ENCODE data around the gene DHRS12.

DHRS12 gene

DNA sequence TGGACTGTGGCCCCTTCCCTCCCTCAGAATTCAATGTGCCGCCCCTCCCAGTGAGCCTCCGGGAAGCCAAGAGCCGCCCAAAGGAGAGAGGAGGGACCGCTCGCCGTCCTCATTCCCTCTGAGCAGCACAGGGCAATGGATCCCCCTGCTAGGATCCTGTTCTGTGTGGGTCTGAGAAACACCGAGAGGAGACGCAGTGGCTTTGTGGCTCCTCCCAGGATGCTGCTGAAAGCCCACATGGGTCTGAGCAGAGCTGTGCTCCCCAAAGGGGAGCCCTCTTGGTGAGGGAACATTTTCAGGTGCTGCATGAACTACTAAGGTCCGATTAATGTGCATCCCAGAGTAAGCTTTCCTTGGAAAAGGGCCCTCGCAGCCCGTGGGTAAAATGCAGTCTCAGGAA is 30.4 kb downstream of the DHRS12 start:
- no peak overlapping the region for H3K4ac ChIP-seq (ENCODE audit: low read length)
- no peak overlapping the region for H4K8ac ChIP-seq (ENCODE audit: low read depth, low read length)
- H2BK15ac ChIP-seq (ENCODE audit: low read length): no peak overlapping the region
- H3K4me3 ChIP-seq (ENCODE audit: low read length in 2 of 2): no peak overlapping the region
- no peak overlapping the region for H2AK5ac ChIP-seq (ENCODE audit: low read depth, low read length)
- H2AFZ ChIP-seq (ENCODE audit: low read length): no peak overlapping the region
- no peaks in the 10 kb centered on the region for H3K36me3 ChIP-seq (replicated peaks in 1 of 2; ENCODE audit: control insufficient read depth in 2 of 2, insufficient read depth in 2 of 2, low read length in 2 of 2)
- WGBS, 2 donors (ENCODE audit: extremely low coverage in 2 of 2, insufficient read length in 2 of 2, insufficient replicate concordance in 1 of 2): no CpG with 5 or more reads among the region's 11 CpGs
- H2BK12ac ChIP-seq (ENCODE audit: low read length): no peak overlapping the region
- no peaks in the 10 kb centered on the region for H3K79me1 ChIP-seq (ENCODE audit: low read depth, low read length)
- no peak overlapping the region for H3K27ac ChIP-seq (replicated peaks; ENCODE audit: low read length)
- H2BK120ac ChIP-seq (ENCODE audit: low read depth, low read length): no peak overlapping the region
- H3K9me3 ChIP-seq (replicated peaks in 1 of 2; ENCODE audit: control insufficient read depth in 2 of 2, insufficient read depth in 1 of 2, low read depth in 1 of 2, low read length in 2 of 2): no peaks in the 10 kb centered on the region
- DNase-seq (ENCODE audit: low spot score): no peak
- no peak overlapping the region for H3K18ac ChIP-seq (ENCODE audit: low read length)
- H3K23ac ChIP-seq (ENCODE audit: low read depth, low read length, poor library complexity): no peak overlapping the region
- H3K4me2 ChIP-seq (ENCODE audit: insufficient read depth, low read length, poor library complexity, severe bottlenecking): no peak overlapping the region
- H3K27me3 ChIP-seq (ENCODE audit: control insufficient read depth in 3 of 3, insufficient read depth in 3 of 3, low read depth in 1 of 3, low read length in 3 of 3): no peaks in the 10 kb centered on the region
- H3K9ac ChIP-seq (ENCODE audit: low read depth, low read length, poor library complexity): no peak overlapping the region
- peaks cover 0 to 8% of the 10 kb centered on the region in 2 donors for H3K4me1 ChIP-seq (ENCODE audit: control insufficient read depth in 2 of 2, insufficient read depth in 1 of 2, low read depth in 1 of 2, low read length in 2 of 2)
- H2BK5ac ChIP-seq (ENCODE audit: low read length): no peak overlapping the region
- no peak overlapping the region for H3K14ac ChIP-seq (ENCODE audit: low read length)
- no peak overlapping the region for H4K91ac ChIP-seq (ENCODE audit: low read depth, low read length, poor library complexity)

DNA sequence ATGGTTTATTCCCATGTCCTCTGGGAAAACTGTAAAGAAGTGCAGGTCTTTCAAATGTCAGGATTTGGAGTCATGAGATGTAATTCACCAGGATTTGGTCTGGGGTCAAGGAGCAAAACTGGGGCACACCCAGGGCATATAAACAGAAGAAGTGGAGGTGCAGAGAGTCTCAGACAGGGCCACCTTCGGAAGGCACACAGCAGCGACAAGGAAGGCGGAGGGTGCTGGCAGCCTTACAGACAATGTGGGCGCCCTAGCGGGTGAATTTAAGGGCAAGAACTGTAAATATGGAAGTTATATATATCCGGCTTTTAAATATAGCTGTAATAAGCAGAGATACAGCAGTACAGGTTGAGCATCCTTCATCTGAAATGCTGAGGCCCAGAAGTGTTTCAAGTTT is 31.2 kb downstream of the DHRS12 start:
- no peak overlapping the region for H2BK5ac ChIP-seq (ENCODE audit: low read length)
- H3K4me1 ChIP-seq (ENCODE audit: control insufficient read depth in 2 of 2, insufficient read depth in 1 of 2, low read depth in 1 of 2, low read length in 2 of 2): peaks cover under 1 to 3% of the 10 kb centered on the region in 2 donors
- no peak overlapping the region for H3K14ac ChIP-seq (ENCODE audit: low read length)
- H3K27me3 ChIP-seq (ENCODE audit: control insufficient read depth in 3 of 3, insufficient read depth in 3 of 3, low read depth in 1 of 3, low read length in 3 of 3): no peaks in the 10 kb centered on the region
- no peak overlapping the region for H3K9ac ChIP-seq (ENCODE audit: low read depth, low read length, poor library complexity)
- no peak overlapping the region for H2AK5ac ChIP-seq (ENCODE audit: low read depth, low read length)
- H2BK12ac ChIP-seq (ENCODE audit: low read length): no peak overlapping the region
- H4K8ac ChIP-seq (ENCODE audit: low read depth, low read length): no peak overlapping the region
- H3K9me3 ChIP-seq (replicated peaks in 1 of 2; ENCODE audit: control insufficient read depth in 2 of 2, insufficient read depth in 1 of 2, low read depth in 1 of 2, low read length in 2 of 2): no peaks in the 10 kb centered on the region
- H2AFZ ChIP-seq (ENCODE audit: low read length): no peak overlapping the region
- H3K79me1 ChIP-seq (ENCODE audit: low read depth, low read length): no peaks in the 10 kb centered on the region
- H3K4me2 ChIP-seq (ENCODE audit: insufficient read depth, low read length, poor library complexity, severe bottlenecking): no peak overlapping the region
- H3K18ac ChIP-seq (ENCODE audit: low read length): no peak overlapping the region
- no peak overlapping the region for H3K27ac ChIP-seq (replicated peaks; ENCODE audit: low read length)
- WGBS, 2 donors (ENCODE audit: extremely low coverage in 2 of 2, insufficient read length in 2 of 2, insufficient replicate concordance in 1 of 2): no CpG with 5 or more reads among the region's 6 CpGs
- no peak overlapping the region for H2BK120ac ChIP-seq (ENCODE audit: low read depth, low read length)
- no peak overlapping the region for H3K23ac ChIP-seq (ENCODE audit: low read depth, low read length, poor library complexity)
- no peak overlapping the region for H2BK15ac ChIP-seq (ENCODE audit: low read length)
- H4K91ac ChIP-seq (ENCODE audit: low read depth, low read length, poor library complexity): no peak overlapping the region
- no peaks in the 10 kb centered on the region for H3K36me3 ChIP-seq (replicated peaks in 1 of 2; ENCODE audit: control insufficient read depth in 2 of 2, insufficient read depth in 2 of 2, low read length in 2 of 2)
- DNase-seq (ENCODE audit: low spot score): no peak
- no peak overlapping the region for H3K4ac ChIP-seq (ENCODE audit: low read length)
- no peak overlapping the region for H3K4me3 ChIP-seq (ENCODE audit: low read length in 2 of 2)

DNA sequence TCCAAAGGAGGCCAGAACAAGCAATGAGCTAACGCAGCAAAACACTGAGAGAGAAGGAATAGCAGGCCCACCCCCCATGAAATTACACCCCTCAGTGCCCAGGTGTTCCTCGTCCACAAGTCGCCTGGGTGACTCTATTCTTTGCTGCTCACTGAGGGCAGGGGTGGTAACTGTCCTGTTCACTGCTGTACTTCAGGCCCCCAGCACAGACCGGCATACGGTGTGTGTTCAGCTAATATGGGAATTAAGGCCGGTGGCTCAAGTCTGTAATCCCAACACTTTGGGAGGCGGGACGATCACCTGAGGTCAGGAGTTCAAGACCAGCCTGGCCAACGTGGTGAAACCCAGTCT is 31.9 kb downstream of the DHRS12 start:
- peaks cover 0 to 3% of the 10 kb centered on the region in 2 donors for H3K4me1 ChIP-seq (ENCODE audit: control insufficient read depth in 2 of 2, insufficient read depth in 1 of 2, low read depth in 1 of 2, low read length in 2 of 2)
- H2BK120ac ChIP-seq (ENCODE audit: low read depth, low read length): no peak overlapping the region
- H4K8ac ChIP-seq (ENCODE audit: low read depth, low read length): no peak overlapping the region
- H2BK5ac ChIP-seq (ENCODE audit: low read length): no peak overlapping the region
- no peaks in the 10 kb centered on the region for H3K9me3 ChIP-seq (replicated peaks in 1 of 2; ENCODE audit: control insufficient read depth in 2 of 2, insufficient read depth in 1 of 2, low read depth in 1 of 2, low read length in 2 of 2)
- H3K18ac ChIP-seq (ENCODE audit: low read length): no peak overlapping the region
- no peak overlapping the region for H2BK12ac ChIP-seq (ENCODE audit: low read length)
- no peak overlapping the region for H3K4ac ChIP-seq (ENCODE audit: low read length)
- H3K23ac ChIP-seq (ENCODE audit: low read depth, low read length, poor library complexity): no peak overlapping the region
- peaks cover 0 to 2% of the 10 kb centered on the region in 2 donors for H3K36me3 ChIP-seq (replicated peaks in 1 of 2; ENCODE audit: control insufficient read depth in 2 of 2, insufficient read depth in 2 of 2, low read length in 2 of 2)
- no peaks in the 10 kb centered on the region for H3K79me1 ChIP-seq (ENCODE audit: low read depth, low read length)
- H3K27ac ChIP-seq (replicated peaks; ENCODE audit: low read length): no peak overlapping the region
- no peak overlapping the region for H4K91ac ChIP-seq (ENCODE audit: low read depth, low read length, poor library complexity)
- H3K9ac ChIP-seq (ENCODE audit: low read depth, low read length, poor library complexity): no peak overlapping the region
- no peak overlapping the region for H3K4me3 ChIP-seq (ENCODE audit: low read length in 2 of 2)
- no peak for DNase-seq (ENCODE audit: low spot score)
- no CpG with 5 or more reads among the region's 9 CpGs for WGBS, 2 donors (ENCODE audit: extremely low coverage in 2 of 2, insufficient read length in 2 of 2, insufficient replicate concordance in 1 of 2)
- no peak overlapping the region for H2AK5ac ChIP-seq (ENCODE audit: low read depth, low read length)
- no peak overlapping the region for H2AFZ ChIP-seq (ENCODE audit: low read length)
- no peaks in the 10 kb centered on the region for H3K27me3 ChIP-seq (ENCODE audit: control insufficient read depth in 3 of 3, insufficient read depth in 3 of 3, low read depth in 1 of 3, low read length in 3 of 3)
- no peak overlapping the region for H3K4me2 ChIP-seq (ENCODE audit: insufficient read depth, low read length, poor library complexity, severe bottlenecking)
- H2BK15ac ChIP-seq (ENCODE audit: low read length): no peak overlapping the region
- H3K14ac ChIP-seq (ENCODE audit: low read length): no peak overlapping the region

DNA sequence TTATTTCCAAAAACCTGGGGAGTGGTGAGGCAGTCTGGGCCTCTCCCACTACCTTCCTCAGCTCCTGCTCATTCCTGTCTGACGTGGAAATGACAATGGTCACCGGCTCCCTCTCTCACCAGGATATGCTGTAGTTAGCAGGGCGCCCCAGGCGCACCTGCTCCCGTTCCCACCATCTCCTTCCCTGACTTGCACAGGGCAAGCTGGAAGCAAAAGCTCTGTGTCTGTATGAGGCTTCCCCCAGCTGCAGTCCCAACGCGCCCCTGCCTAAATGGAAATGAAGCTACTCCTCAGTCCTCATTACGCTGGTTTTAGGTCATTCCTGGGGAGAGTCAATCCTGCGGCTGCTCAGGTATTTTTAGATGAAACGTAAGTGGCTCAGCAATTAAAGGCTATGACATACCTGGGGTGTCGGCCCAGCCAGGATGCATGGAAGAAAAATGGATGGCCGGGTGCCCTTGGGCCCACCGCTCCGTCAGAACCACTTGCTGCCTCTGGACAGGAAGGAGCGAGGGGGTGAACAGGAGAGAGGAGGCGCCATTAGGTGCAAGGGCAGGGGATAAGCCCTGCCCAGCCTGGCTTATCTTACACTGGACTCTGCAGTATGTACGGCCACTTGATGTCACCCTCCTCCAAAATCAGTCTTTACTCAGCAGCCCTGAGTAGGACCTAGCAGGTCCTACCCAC is 32.4 kb downstream of the DHRS12 start:
- Histone ChIP-seq H3K4me3 (ENCODE audit: low read length in 2 of 2) (no peak overlapping the region), H3K27me3 (ENCODE audit: control insufficient read depth in 3 of 3, insufficient read depth in 3 of 3, low read depth in 1 of 3, low read length in 3 of 3) (no peaks in the 10 kb centered on the region), H4K91ac (ENCODE audit: low read depth, low read length, poor library complexity) (no peak overlapping the region), H3K4me2 (ENCODE audit: insufficient read depth, low read length, poor library complexity, severe bottlenecking) (no peak overlapping the region), H3K9ac (ENCODE audit: low read depth, low read length, poor library complexity) (no peak overlapping the region), H3K27ac (replicated peaks; ENCODE audit: low read length) (no peak overlapping the region), H2AFZ (ENCODE audit: low read length) (no peak overlapping the region), H2AK5ac (ENCODE audit: low read depth, low read length) (no peak overlapping the region), H3K36me3 (replicated peaks in 1 of 2; ENCODE audit: control insufficient read depth in 2 of 2, insufficient read depth in 2 of 2, low read length in 2 of 2) (peaks cover 0 to 7% of the 10 kb centered on the region in 2 donors), H3K79me1 (ENCODE audit: low read depth, low read length) (no peaks in the 10 kb centered on the region), H3K4ac (ENCODE audit: low read length) (no peak overlapping the region), H3K4me1 (ENCODE audit: control insufficient read depth in 2 of 2, insufficient read depth in 1 of 2, low read depth in 1 of 2, low read length in 2 of 2) (peaks cover 0 to 3% of the 10 kb centered on the region in 2 donors), H3K9me3 (replicated peaks in 1 of 2; ENCODE audit: control insufficient read depth in 2 of 2, insufficient read depth in 1 of 2, low read depth in 1 of 2, low read length in 2 of 2) (no peaks in the 10 kb centered on the region), H2BK12ac (ENCODE audit: low read length) (no peak overlapping the region), H2BK5ac (ENCODE audit: low read length) (no peak overlapping the region), H2BK120ac (ENCODE audit: low read depth, low read length) (no peak overlapping the region), H3K18ac (ENCODE audit: low read length) (no peak overlapping the region), H3K23ac (ENCODE audit: low read depth, low read length, poor library complexity) (no peak overlapping the region), H3K14ac (ENCODE audit: low read length) (no peak overlapping the region), H2BK15ac (ENCODE audit: low read length) (no peak overlapping the region), H4K8ac (ENCODE audit: low read depth, low read length) (no peak overlapping the region)
- DNase-seq (ENCODE audit: low spot score): no peak
- WGBS, 2 donors (ENCODE audit: extremely low coverage in 2 of 2, insufficient read length in 2 of 2, insufficient replicate concordance in 1 of 2): no CpG with 5 or more reads among the region's 17 CpGs

Measured in neuronal stem cell (in vitro differentiated cells).